Measurements from ENCODE around the gene CEACAM20. TPM values are rescaled to one million over a fixed set of nuclear protein-coding genes. Genes with fewer than 3 reads are reported as not detected.
A peak's percentile ranks its signal among the peaks of the same experiment; 100 is the strongest.
"Not testable (repeated sequence)": the region's sequence is repeated elsewhere in the genome, so short reads cannot be mapped to it uniquely, and the experiment has no call there.

CEACAM20 gene
- polyA plus RNA-seq (2012; ENCODE audit: insufficient read depth, insufficient read length), result not detected

DNA sequence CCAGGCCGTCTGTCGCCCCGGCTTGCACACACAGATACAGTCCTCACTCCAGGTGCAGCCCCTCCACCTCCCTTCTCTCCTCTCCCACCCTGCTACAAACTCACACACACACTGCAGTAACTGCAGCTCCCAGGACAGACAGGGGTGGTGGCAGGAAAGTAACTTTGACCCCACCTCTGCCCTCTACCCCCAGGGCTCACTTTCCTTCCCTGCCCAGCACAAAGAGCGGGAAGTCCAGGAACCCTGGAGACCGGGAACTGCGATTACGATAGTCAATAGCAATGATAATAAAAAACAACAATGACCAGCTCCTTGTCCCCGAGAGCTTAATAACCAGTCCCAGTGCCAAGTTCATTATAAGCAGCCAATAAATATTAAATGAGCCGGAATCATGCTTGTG lies at the start of gene CEACAM20:
Gene CEACAM20 (minus strand): TSS at position 140 of the 400 bp plus-strand sequence. CDS start 166 bp downstream, outside the sequence.
- no peak within 1 kb of the TSS for H3K4me3 ChIP-seq (ENCODE audit: low read length)
- DNase-seq (ENCODE audit: low read depth, low spot score), result no peak

DNA sequence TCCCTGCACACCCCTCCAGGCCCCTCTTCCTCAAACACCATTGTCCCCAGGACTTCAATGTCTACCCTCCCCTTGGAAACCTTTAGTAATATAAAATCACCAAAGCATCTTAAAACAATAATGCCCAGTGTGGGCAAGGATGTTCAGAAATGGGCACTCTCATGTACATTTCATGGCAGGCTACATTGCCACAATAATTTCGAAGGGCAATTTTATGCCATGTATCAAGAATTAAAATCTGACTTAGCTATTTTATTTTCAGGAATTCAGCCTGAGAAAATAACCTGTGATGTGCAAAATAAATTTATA lies 48.0 kb upstream of the CEACAM20 start:
- H3K4me3 ChIP-seq (ENCODE audit: low read length), result no peak overlapping the region
- DNase-seq (ENCODE audit: low read depth, low spot score), result no peak

DNA sequence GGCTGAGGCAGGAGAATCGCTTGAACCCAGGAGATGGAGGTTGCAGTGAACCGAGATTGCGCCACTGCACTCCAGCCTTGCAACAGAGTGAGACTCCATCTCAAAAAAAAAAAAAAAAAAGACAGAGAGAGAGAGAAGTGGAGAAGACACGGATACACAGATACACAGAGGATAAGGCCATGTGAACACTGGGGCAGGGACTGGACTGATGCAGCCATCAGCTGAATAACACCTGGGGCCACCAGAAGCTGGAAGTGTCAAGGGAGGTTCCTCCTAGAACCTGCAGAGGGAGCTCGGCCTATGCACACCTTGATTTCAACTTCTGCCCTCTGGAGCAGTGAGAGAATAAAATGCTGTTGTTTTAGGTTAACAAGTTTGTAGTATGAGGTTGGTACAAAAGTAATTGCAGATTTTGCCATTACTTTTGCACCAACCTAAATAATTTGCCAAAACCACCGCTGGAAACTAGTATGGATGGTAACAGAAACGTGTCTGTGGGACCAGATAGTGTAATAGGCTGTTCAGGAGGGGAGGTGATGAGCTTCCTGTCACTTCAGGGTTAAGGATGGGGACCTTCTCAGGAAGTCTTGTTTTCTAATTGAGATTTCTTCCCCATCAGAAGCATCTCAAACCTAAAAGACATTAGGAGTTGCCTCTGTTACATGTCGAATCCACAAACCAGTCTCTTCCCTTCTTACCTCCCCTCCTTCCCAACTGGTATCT lies 47.5 kb upstream of the CEACAM20 start:
- peak; percentile 34 for DNase-seq (ENCODE audit: low read depth, low spot score)
- no peak overlapping the region for H3K4me3 ChIP-seq (ENCODE audit: low read length)

DNA sequence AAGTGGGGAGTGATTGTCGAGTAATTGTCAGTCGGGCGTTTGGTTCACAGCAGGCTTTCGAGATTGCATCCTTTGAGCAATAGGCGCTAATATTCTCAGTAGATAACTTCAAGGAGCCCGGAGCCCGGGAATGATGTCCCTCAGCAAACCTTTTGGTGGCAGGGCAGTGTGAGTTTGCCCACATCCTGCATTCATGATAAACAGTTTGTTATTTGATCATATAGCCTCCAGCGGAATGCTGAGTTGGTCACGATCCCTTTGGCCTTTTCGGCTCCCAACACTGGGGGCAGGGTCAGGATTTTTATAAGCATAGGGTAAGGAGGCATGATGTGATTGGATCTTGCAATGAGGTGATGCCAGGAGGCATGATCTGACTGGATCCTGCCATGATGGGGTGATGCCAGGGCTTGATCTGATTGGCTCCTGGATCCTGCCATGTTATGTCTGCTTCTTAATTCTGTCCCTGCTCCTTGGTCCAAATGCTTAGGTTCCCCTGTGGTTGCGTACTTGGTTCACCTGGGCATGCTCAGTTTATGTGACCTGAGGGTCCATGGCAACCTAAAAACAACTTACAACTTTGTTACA lies 45.7 kb upstream of the CEACAM20 start:
- no peak for DNase-seq (ENCODE audit: low read depth, low spot score)
- H3K4me3 ChIP-seq (ENCODE audit: low read length), result no peak overlapping the region

DNA sequence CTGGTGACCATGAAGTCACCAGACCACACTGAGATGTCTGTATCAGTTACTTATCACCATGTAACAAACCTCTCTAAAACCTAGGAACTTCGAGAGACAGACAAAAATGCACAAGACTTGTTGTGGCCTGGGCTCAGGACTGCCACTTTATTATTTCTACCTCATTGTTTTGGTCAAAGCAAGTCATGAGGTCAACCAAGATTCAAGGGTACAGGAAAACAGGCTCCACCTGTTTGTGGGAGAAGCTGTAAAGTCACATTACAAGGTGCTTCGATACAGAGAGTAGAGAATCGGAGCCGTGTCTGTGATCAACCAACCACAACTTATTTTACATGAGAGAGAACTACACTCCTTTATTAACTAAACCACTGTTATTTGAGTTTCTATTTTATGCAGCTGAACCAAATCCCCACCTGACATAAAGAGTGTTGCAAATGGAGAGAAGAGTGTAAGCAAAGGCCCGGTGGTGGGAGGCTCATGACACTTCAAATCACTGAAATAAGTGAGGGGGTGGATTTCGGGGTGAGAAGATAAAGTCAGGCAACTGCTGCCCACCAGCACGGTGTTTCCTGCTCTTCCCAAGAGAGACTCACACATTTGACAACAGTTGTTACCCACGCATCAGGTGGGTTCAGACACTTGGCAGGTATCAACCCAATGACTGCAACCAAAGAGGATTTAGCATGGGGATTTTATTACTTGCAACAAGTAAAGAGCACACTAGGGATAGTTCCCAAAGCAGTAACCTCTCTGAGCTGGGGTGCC lies 44.9 kb upstream of the CEACAM20 start:
- no peak for DNase-seq (ENCODE audit: low read depth, low spot score)
- no peak overlapping the region for H3K4me3 ChIP-seq (ENCODE audit: low read length)

DNA sequence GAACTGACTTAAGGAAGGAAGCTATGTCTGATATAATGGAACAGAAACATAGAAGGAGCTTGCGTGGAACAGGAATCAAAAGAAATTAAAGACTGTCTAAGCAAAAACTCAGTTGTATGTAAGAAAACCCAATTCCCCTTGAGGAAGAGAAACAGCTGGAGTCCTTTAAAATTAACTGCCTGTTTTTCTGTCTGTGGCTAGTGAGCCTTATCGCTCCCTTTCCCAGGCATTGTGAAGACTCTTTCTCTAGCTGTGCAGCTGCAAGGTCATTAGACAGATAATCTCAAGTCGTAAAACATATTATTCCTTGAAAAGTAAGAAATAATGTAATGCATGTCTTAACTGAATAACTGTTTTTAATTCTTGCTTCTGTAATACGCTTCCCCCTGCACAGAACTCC lies 44.2 kb upstream of the CEACAM20 start:
- no peak overlapping the region for H3K4me3 ChIP-seq (ENCODE audit: low read length)
- DNase-seq (ENCODE audit: low read depth, low spot score), result no peak

DNA sequence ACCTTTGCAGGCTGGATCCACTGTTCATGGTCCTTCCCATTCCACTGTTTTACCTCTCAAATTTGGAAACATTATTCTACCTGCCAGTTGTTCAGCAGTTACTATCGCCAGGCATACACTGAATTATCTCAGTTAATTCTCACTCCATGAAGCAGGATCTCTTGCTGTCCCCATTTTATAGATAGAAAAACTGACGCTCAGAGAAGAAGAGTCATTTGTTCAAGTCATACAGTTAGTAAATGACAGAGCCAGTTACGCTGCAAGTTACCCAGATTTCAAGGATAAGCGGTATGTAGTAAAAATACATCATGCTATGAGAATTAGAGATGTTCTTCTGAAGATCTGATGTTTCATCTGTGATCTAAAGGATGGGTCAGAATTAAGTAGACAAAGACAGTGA lies 43.7 kb upstream of the CEACAM20 start:
- DNase-seq (ENCODE audit: low read depth, low spot score), result no peak
- no peak overlapping the region for H3K4me3 ChIP-seq (ENCODE audit: low read length)

DNA sequence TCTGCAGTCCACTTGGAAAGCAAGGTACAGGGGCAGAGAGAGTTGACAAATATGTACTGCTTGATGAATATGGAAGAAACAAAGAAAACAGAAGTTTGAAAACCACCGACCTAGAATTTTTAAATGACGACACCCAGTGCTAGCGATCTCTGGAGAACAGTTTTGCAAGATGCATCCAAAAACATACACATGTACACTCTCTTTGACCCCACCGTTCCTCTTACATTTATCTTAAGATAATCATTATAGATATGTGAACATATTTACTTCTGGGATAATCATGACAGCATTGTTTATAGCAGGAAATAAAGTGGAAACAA lies 43.1 kb upstream of the CEACAM20 start:
- DNase-seq (ENCODE audit: low read depth, low spot score), result no peak
- no peak overlapping the region for H3K4me3 ChIP-seq (ENCODE audit: low read length)

DNA sequence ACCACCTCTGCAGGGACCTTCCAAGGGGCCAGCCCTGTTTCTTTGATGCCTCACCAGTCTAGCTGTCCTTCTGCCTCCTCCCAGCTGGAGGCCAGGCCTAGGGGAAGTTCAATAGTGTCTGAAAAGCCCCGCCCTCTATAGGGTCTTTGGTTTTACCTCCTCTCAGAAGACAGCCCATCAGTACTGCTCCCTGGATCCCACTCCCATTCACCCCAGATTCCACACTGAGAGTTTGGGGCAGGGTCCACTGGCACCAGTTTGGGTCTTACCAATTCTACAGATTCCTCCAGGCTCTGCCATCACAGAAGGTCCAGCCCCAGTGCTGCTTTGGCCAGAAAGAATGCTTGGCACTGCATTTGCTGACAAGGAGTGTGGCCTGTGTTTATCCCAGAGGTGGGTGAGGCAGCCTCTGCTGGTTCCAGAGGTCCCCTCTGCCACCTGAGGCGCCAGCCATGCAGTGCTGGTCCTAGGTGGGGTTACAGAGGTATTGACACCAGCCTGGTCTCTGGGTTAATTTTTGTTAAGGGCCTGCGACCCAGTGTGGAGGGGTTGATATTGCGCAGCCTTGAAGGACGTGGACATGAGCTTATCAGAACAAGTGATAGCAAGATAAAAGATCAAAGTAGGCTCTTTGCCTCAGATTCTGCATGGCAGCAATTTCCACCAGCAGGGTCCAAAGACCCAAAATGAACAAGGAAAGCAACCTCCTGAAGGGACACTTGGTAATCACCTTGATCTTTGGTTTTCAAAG lies 42.5 kb upstream of the CEACAM20 start:
- DNase-seq (ENCODE audit: low read depth, low spot score), result no peak
- H3K4me3 ChIP-seq (ENCODE audit: low read length), result no peak overlapping the region

DNA sequence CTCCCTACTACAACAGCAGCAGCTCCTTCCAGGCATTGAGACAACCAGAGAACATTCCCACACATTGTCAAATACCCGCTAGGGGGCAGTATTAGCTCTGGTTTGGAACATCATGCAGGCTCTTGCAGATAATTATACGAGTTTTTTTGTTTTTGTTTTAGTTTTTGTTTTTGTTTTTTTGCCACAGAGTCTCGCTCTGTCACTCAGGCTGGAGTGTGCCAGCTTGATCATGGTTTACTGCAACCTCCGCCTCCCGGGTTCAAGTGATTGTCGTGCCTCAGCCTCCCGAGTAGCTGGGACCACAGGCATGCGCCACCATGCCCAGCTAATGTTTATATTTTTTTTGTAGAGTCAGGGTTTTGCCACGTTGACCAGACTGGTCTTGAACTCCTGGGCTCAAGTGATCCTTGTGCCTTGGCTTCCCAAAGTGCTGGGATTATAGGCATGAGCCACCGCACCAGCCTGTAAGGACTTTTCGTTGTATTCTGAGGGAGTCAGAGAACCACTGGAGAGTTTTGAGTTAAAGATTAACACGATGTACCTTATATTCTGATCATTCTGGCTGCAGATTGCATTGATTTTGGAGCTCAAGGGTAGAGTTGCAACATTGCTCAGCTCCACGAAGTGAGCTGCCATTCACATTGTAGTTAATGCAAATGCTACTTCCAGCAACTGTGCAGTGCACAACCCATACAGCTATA lies 41.7 kb upstream of the CEACAM20 start:
- H3K4me3 ChIP-seq (ENCODE audit: low read length), result no peak overlapping the region
- peak; percentile 72 for DNase-seq (ENCODE audit: low read depth, low spot score)

DNA sequence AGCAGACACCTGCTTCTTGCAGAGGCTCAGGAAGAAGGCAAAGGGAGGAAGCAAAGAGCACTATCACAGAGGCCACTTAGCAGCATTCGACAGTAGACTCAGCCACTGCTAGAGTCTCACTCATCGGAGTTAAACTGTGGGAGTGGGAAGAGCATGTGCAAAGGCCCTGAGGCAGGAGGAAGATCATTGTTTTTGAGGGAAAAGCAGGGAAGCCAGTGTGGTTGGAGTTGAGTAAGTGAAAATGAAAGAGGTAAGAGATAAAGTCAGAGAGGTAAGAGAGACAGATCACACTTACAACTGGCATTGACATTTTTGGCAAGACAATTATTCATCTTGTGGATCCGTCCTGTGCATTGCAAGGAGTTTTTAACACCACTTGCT lies 41.1 kb upstream of the CEACAM20 start:
- no peak overlapping the region for H3K4me3 ChIP-seq (ENCODE audit: low read length)
- no peak for DNase-seq (ENCODE audit: low read depth, low spot score)

DNA sequence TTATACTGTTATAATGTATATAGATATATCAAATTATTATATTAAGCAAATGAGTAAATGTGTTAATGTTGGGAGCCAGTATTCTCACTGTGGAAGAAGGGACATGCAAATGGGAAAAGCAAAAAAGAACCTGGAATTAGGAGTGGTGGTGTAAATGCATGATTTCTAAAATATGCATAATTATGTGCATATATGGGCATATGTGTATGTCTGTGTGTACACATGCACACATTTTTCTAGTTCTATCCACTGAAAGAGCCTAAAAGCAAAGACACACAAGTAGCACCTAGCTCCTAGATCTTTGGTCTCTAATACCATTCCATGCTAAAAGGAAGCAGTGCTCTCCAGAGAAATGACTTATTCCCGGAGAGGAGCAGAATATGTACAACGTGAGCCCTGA lies 38.3 kb upstream of the CEACAM20 start:
- no peak overlapping the region for H3K4me3 ChIP-seq (ENCODE audit: low read length)
- no peak for DNase-seq (ENCODE audit: low read depth, low spot score)

DNA sequence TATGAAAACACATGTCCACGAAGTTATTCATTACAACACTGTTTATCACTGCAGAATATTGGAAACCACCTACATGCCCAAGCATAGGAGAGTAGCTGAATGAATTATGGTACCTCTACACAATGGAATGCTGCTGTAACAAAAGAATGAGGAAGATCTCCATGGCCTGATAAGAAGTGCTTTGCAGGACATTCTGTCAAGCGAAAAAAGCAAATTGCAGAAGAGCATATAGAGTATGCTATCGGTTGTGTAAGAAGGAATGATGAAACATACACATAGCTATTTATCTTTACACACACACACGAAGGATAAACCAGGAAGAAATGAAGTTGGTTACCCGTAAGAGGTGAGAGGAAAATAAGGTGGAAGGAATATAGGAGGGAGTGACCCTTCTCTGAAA lies 37.5 kb upstream of the CEACAM20 start:
- H3K4me3 ChIP-seq (ENCODE audit: low read length), result no peak overlapping the region
- no peak for DNase-seq (ENCODE audit: low read depth, low spot score)

DNA sequence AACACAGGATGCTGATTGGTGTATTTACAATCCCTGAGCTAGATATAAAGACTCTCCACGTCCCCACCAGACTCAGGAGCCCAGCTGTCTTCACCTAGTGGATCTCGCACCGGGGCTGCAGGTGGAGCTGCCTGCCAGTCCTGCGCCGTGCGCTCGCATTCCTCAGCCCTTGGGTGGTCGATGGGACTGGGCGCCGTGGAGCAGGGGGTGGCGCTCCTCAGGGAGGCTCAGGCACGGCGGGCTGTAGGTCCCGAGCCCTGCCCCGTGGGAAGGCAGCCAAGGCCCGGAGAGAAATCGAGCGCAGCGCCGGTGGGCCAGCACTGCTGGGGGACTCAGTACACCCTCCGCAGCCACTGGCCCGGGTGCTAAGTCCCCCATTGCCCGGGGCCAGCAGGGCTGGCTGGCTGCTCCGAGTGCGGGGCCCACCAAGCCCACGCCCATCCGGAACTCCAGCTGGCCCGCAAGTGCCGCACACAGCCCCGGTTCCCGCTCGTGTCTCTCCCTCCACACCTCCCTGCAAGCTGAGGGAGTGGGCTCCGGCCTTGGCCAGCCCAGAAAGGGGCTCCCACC lies 33.7 kb upstream of the CEACAM20 start:
- DNase-seq (ENCODE audit: low read depth, low spot score); H3K4me3 ChIP-seq (ENCODE audit: low read length): not testable (repeated sequence)

DNA sequence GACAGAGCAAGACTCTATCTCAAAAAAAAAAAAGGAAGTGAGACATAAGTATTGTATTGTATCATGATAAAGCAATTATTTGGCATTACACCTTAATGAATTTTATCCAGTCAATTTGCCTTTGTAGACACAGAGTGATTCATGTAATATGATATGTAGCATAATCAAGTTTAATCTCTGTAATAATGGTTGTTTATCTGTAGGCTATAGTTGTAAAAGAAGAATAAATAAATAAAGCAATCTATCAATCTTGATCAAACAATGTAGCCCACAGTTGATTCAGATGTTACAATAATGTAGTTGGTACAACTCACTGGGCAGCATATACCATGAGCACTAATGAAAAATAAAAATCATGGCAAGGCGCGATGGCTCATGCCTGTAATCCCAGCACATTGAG lies 28.5 kb upstream of the CEACAM20 start:
- no peak for DNase-seq (ENCODE audit: low read depth, low spot score)
- no peak overlapping the region for H3K4me3 ChIP-seq (ENCODE audit: low read length)

DNA sequence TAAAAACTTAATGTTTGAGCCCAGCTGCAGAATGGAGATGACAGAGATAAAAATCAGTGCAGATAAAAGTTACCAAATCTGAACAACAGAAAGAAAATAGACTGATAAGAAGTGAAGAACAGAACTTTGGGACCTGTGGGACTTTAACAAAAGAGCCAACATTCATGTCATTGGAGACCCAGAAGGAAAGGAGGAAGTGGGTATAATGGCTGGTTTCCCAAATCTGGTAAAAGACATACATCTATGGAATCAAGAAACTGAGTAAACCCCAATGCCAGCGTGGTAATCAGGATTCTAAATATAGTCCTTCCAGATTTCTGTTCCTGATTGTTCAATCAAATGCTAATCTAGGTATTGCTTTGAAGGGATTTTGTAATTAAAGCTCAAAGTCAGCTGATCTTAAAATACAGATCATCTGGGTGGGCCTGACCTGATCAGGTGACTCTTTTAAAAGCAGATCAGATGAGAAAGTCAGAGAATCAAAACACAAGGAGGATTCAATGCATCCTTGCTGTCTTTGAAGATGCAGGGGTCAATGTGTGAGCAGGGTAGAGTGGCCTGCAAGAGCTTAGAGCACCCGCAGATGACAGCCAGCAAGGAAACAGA lies 25.3 kb upstream of the CEACAM20 start:
- H3K4me3 ChIP-seq (ENCODE audit: low read length), result no peak overlapping the region
- no peak for DNase-seq (ENCODE audit: low read depth, low spot score)

DNA sequence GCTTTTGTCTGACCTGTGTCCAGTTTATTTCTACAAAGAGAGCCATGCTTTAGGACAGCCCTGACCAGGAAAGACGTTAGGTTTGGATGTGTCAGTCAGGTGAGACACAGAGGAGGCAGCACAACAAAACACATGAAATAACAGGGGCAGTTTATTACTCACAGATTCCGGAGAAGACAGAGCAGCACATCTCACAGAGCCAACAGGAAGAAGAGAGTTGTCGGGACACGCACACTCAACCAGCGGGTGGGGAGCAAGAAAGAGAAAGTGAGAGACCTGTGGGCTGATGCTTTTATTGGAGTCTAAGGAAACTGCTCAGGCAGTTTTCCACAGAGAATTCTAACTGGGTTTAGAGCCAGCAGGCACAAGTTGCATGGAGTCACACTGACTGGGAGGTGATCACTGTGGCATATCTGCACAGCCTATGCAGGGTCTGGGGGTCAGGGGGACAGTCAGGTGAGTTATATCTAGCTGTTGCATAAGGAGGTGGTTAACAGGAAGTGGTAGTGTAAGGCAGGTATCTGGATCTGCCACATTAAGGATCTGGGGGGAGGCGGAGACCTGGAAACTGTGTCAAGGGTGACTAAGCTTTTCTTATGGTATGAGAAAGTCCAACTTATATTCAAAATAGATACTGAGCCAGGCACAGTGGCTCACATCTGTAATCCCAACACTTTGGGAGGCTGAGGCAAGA lies 24.1 kb upstream of the CEACAM20 start:
- H3K4me3 ChIP-seq (ENCODE audit: low read length), result no peak overlapping the region
- no peak for DNase-seq (ENCODE audit: low read depth, low spot score)

DNA sequence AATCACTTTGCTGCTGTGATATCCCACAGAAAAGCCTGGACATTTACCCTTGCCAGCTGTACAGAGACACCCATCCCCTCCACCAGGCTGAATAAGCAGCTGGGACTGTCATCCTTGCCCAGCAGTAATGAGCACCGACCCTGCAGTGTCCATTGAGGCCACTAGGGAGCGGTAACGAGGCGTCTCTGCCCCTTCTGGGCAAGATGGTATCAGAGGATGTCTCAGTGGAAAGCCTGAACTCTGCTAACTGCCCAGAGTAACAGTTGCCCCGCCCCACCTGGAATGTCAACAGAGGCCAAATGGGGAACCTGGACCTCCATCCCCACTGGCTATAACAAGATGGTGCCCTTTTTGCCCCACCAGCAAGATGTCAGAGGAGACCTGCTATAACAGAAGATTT lies 22.8 kb upstream of the CEACAM20 start:
- no peak overlapping the region for H3K4me3 ChIP-seq (ENCODE audit: low read length)
- peak; percentile 31 for DNase-seq (ENCODE audit: low read depth, low spot score)

Measured in Jurkat, Clone E6-1 (cell line).